Osteocyte (in vitro differentiated cells): ENCODE data around the gene RBFOX2. TPM values are rescaled to one million over a fixed set of nuclear protein-coding genes. Genes with fewer than 3 reads are reported as not detected.

Experiments used
- DNase-seq: peaks from one replicate; pipeline ENCODE4 v3.0.0; 2021; ENCODE audit warnings: mixed read lengths; ENCODE audit not compliant: unreplicated experiment; ENCODE audit errors: extremely low spot score
- H3K27ac Mint-ChIP-seq: one replicate; pipeline ENCODE4 v1.8.0; 2021; ENCODE audit warnings: mild to moderate bottlenecking, mixed read lengths; ENCODE audit not compliant: unreplicated experiment
- H3K27me3 Mint-ChIP-seq: one replicate; pipeline ENCODE4 v1.8.0; 2021; ENCODE audit warnings: mixed read lengths; ENCODE audit not compliant: unreplicated experiment
- H3K36me3 Mint-ChIP-seq: one replicate; pipeline ENCODE4 v1.8.0; 2021; ENCODE audit warnings: mixed read lengths; ENCODE audit not compliant: unreplicated experiment
- H3K4me1 Mint-ChIP-seq: one replicate; pipeline ENCODE4 v1.8.0; 2021; ENCODE audit warnings: mixed read lengths; ENCODE audit not compliant: unreplicated experiment
- H3K4me3 Mint-ChIP-seq: one replicate; pipeline ENCODE4 v1.8.0; 2021; ENCODE audit warnings: mild to moderate bottlenecking, moderate library complexity, mixed read lengths; ENCODE audit not compliant: unreplicated experiment
- H3K9me3 Mint-ChIP-seq: one replicate; pipeline ENCODE4 v1.8.0; 2021; ENCODE audit warnings: mixed read lengths; ENCODE audit not compliant: unreplicated experiment
- CTCF ChIP-seq: fragments of 200-600 bp; sonication (generic); IDR thresholded peaks from 2 replicates; pipeline ENCODE4 v1.5.0; 2021; ENCODE audit warnings: antibody characterized with exemption, mild to moderate bottlenecking, moderate library complexity
- total RNA-seq: library from RNA; stranded (reverse); gene quantifications from 2 replicates; pipeline ENCODE4 v1.2.1, GENCODE V29; 2021

RBFOX2 gene
- total RNA-seq, 1 donor from 2014 or later = 151 TPM

- H3K27me3 Mint-ChIP-seq = no peaks in the 10 kb centered on the region
- TF ChIP-seq CTCF = no peak
- DNase-seq = peak; percentile 85
- H3K4me3 Mint-ChIP-seq = peak overlapping the region; percentile 42
- peaks cover 5% of the 10 kb centered on the region for H3K36me3 Mint-ChIP-seq
- peak overlapping the region; percentile 84 for H3K27ac Mint-ChIP-seq
- H3K4me1 Mint-ChIP-seq = peaks cover 87% of the 10 kb centered on the region
- no peaks in the 10 kb centered on the region for H3K9me3 Mint-ChIP-seq
These were observed 57.0 kb downstream of the RBFOX2 start for GRCh38 chr22:35971456-35972119.

GRCh38 chr22:35970616-35971455 lies 57.8 kb downstream of the RBFOX2 start:
- Mint-ChIP-seq H3K36me3 (peaks cover 2% of the 10 kb centered on the region), H3K27ac (peak overlapping the region; percentile 84), H3K4me1 (peaks cover 80% of the 10 kb centered on the region), H3K27me3 (no peaks in the 10 kb centered on the region), H3K9me3 (no peaks in the 10 kb centered on the region), H3K4me3 (peak overlapping the region; percentile 42)
- DNase-seq = no peak
- no peak for TF ChIP-seq CTCF

GRCh38 chr22:35967046-35967397 lies 61.6 kb downstream of the RBFOX2 start:
- H3K27ac Mint-ChIP-seq = no peak overlapping the region
- H3K9me3 Mint-ChIP-seq = no peaks in the 10 kb centered on the region
- H3K4me1 Mint-ChIP-seq = peaks cover 54% of the 10 kb centered on the region
- no peak for TF ChIP-seq CTCF
- no peaks in the 10 kb centered on the region for H3K27me3 Mint-ChIP-seq
- DNase-seq = no peak
- peaks cover 2% of the 10 kb centered on the region for H3K36me3 Mint-ChIP-seq
- no peak overlapping the region for H3K4me3 Mint-ChIP-seq

- TF ChIP-seq CTCF = no peak
- H3K4me1 Mint-ChIP-seq = peaks cover 54% of the 10 kb centered on the region
- no peaks in the 10 kb centered on the region for H3K27me3 Mint-ChIP-seq
- no peak for DNase-seq
- H3K4me3 Mint-ChIP-seq = no peak overlapping the region
- H3K36me3 Mint-ChIP-seq = peaks cover 2% of the 10 kb centered on the region
- H3K27ac Mint-ChIP-seq = no peak overlapping the region
- no peaks in the 10 kb centered on the region for H3K9me3 Mint-ChIP-seq
These were observed 62.1 kb downstream of the RBFOX2 start for GRCh38 chr22:35966314-35967045.
